ENCODE measurements around the gene NAA11.

NAA11 gene

GRCh38 chr4:79334783-79335182 lies 8.9 kb upstream of the NAA11 start:
- no peak overlapping the region for H3K4me3 ChIP-seq (ENCODE audit: low read depth, low read length)
- DNase-seq (ENCODE audit: low read depth), result no peak
- no peak for TF ChIP-seq CTCF (IDR thresholded peaks at IDR 0.05; ENCODE audit: insufficient read depth, low read depth, low read length, missing control alignments)

GRCh38 chr4:79334341-79334740 lies 8.5 kb upstream of the NAA11 start:
- DNase-seq (ENCODE audit: low read depth), result no peak
- H3K4me3 ChIP-seq (ENCODE audit: low read depth, low read length), result no peak overlapping the region
- no peak for TF ChIP-seq CTCF (IDR thresholded peaks at IDR 0.05; ENCODE audit: insufficient read depth, low read depth, low read length, missing control alignments)

GRCh38 chr4:79331126-79331876 lies 5.4 kb upstream of the NAA11 start:
- TF ChIP-seq CTCF (IDR thresholded peaks at IDR 0.05; ENCODE audit: insufficient read depth, low read depth, low read length, missing control alignments), result no peak
- DNase-seq (ENCODE audit: low read depth), result peak; percentile 7
- no peak overlapping the region for H3K4me3 ChIP-seq (ENCODE audit: low read depth, low read length)

- H3K4me3 ChIP-seq (ENCODE audit: low read depth, low read length), result no peak overlapping the region
- TF ChIP-seq CTCF (IDR thresholded peaks at IDR 0.05; ENCODE audit: insufficient read depth, low read depth, low read length, missing control alignments), result no peak
Measured at GRCh38 chr4:79330720-79331119, 4.9 kb upstream of the NAA11 start.

GRCh38 chr4:79325436-79325835 lies 425 bp downstream of the NAA11 start:
- H3K4me3 ChIP-seq (ENCODE audit: low read depth, low read length), result no peak overlapping the region
- DNase-seq (ENCODE audit: low read depth), result no peak
- TF ChIP-seq CTCF (IDR thresholded peaks at IDR 0.05; ENCODE audit: insufficient read depth, low read depth, low read length, missing control alignments), result no peak

More at GRCh38 chr4:79330720-79331119, 4.9 kb upstream of the NAA11 start:
- DNase-seq (ENCODE audit: low read depth), result no peak

- DNase-seq (ENCODE audit: low read depth), result no peak
- TF ChIP-seq CTCF (IDR thresholded peaks at IDR 0.05; ENCODE audit: insufficient read depth, low read depth, low read length, missing control alignments), result no peak
- no peak overlapping the region for H3K4me3 ChIP-seq (ENCODE audit: low read depth, low read length)
Measured at GRCh38 chr4:79319975-79320374, 5.9 kb downstream of the NAA11 start.

- no peak for TF ChIP-seq CTCF (IDR thresholded peaks at IDR 0.05; ENCODE audit: insufficient read depth, low read depth, low read length, missing control alignments)
- no peak overlapping the region for H3K4me3 ChIP-seq (ENCODE audit: low read depth, low read length)
- DNase-seq (ENCODE audit: low read depth), result no peak
Measured at GRCh38 chr4:79317711-79318110, 8.2 kb downstream of the NAA11 start.
